Hepatocyte (in vitro differentiated cells): ENCODE measurements around the gene WSCD2.

Experiments
- EZH2 ChIP-seq: fragments of 200-600 bp; sonication (generic); IDR thresholded peaks from 2 replicates; pipeline ENCODE4 v1.6.1; 2016; ENCODE audit warnings: antibody characterized with exemption, mild to moderate bottlenecking, borderline replicate concordance
- TF ChIP-seq, protein P1 (sequence below): fragments of 200-600 bp; sonication (generic); IDR thresholded peaks from 2 replicates; pipeline ENCODE4 v1.5.1; 2016; ENCODE audit warnings: antibody characterized with exemption, mild to moderate bottlenecking; ENCODE audit not compliant: poor library complexity

DNA sequence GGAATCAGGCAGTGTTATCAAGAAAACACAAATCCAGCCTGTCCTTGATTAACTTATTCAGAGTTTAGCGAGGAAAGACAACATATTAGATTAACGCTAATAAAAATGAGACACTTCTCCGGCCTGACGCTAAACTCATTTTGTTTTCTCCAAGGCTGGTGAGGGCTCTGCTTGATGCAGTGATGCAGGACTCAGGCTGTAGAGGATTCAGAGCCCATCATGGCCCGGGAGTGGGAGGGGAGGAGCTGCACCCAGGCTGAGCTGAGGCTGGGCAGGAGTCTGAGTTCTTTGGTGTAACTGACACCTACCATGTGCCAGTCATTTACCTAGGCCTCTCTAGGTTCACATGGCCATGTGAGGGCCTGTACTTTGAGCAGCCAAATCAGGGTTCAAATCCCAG lies 70.0 kb downstream of the WSCD2 start:
- TF ChIP-seq, protein P1, sequence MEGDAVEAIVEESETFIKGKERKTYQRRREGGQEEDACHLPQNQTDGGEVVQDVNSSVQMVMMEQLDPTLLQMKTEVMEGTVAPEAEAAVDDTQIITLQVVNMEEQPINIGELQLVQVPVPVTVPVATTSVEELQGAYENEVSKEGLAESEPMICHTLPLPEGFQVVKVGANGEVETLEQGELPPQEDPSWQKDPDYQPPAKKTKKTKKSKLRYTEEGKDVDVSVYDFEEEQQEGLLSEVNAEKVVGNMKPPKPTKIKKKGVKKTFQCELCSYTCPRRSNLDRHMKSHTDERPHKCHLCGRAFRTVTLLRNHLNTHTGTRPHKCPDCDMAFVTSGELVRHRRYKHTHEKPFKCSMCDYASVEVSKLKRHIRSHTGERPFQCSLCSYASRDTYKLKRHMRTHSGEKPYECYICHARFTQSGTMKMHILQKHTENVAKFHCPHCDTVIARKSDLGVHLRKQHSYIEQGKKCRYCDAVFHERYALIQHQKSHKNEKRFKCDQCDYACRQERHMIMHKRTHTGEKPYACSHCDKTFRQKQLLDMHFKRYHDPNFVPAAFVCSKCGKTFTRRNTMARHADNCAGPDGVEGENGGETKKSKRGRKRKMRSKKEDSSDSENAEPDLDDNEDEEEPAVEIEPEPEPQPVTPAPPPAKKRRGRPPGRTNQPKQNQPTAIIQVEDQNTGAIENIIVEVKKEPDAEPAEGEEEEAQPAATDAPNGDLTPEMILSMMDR: no peak
- TF ChIP-seq EZH2: no peak
